ENCODE data around the gene CPLX3. TPM values are rescaled to one million over a fixed set of nuclear protein-coding genes. Genes with fewer than 3 reads are reported as not detected.

CPLX3 gene
- total RNA-seq, 4 donors from 2014 or later: not detected

DNA sequence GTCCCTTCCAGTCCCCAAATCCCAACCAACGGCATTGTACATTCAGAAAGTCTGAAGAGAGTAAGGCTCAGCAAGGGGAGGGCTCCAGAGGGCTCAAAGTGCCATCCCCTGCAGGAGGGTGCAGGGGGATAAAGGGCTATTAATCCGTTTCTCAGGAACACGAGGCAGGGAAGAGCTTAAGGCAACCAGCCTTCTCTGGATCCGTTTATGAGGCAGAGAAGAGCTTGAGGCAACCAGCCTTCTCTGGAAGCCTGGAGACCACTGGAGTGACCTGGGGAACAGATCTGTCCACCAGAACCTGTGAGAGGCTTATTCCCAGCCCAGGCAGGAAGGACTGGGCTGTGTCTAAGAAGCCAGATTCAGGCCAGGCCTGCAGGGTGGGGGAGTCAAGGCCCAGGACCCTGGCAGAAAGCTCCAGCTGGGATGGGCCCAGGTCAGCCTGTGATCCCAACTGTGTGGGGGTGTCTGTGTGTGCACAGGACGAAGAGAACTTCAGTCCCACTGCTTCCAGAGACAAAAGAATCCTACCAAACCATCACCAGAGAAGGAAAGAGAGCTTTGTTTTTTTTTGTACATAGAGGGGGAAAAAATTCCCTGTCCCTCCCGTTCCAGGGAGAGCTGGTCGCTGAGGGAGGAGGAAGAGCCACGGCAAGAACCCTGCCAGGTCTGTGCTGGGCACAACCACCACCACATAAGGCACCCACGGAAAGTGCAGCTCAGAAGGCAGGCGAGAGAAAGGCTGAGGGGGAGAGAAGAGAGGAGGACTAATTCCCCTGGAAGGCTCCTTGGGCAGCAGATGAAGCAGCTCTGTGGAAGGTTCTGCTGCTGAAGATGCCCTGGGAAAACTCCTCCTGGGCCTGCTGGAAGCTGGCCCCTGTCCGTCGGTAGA, 18.1 kb downstream of the CPLX3 start:
- WGBS, 2 donors (ENCODE audit: low coverage in 1 of 2): 60 to 88% methylated on average over 1 to 6 of the region's 12 CpGs
- Histone ChIP-seq H3K36me3 (peaks cover 0 to 72% of the 10 kb centered on the region in 2 donors), H3K27ac (peak overlapping the region in 3 of 4 donors; percentile 87 to 95 (median 89)), H3K4me3 (no peak overlapping the region), H3K27me3 (no peaks in the 10 kb centered on the region), H3K9me3 (no peaks in the 10 kb centered on the region), H3K4me1 (peaks cover 0 to 50% (median 21%) of the 10 kb centered on the region in 3 donors)
- no peak for ATAC-seq
- TF ChIP-seq POLR2AphosphoS5 (IDR thresholded peaks at IDR 0.05) (no peak), EP300 (IDR thresholded peaks at IDR 0.05) (no peak), POLR2A (IDR thresholded peaks at IDR 0.05) (no peak)
- TF ChIP-seq, protein P1, sequence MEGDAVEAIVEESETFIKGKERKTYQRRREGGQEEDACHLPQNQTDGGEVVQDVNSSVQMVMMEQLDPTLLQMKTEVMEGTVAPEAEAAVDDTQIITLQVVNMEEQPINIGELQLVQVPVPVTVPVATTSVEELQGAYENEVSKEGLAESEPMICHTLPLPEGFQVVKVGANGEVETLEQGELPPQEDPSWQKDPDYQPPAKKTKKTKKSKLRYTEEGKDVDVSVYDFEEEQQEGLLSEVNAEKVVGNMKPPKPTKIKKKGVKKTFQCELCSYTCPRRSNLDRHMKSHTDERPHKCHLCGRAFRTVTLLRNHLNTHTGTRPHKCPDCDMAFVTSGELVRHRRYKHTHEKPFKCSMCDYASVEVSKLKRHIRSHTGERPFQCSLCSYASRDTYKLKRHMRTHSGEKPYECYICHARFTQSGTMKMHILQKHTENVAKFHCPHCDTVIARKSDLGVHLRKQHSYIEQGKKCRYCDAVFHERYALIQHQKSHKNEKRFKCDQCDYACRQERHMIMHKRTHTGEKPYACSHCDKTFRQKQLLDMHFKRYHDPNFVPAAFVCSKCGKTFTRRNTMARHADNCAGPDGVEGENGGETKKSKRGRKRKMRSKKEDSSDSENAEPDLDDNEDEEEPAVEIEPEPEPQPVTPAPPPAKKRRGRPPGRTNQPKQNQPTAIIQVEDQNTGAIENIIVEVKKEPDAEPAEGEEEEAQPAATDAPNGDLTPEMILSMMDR (IDR thresholded peaks at IDR 0.05): no peak

DNA sequence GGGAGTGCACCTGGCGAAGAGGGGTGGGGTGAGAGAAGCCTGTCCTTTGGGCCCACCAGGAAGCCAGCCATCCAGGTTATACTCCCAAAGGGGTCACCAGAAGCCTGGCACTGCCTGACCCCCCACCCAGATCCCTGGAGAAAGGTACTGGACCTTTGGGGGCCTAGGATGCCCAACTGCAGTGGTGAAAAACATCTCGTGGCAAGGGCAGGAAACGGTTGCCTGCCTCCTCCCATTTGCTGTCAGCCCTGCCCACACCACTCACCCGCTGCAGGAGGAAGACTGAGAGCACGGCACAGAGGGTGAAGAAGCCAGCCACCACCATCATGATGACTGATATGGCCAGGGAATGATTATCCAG, 18.8 kb downstream of the CPLX3 start:
- Histone ChIP-seq H3K36me3 (peaks cover 0 to 72% of the 10 kb centered on the region in 2 donors), H3K9me3 (no peaks in the 10 kb centered on the region), H3K27me3 (no peaks in the 10 kb centered on the region), H3K4me1 (peaks cover 0 to 50% (median 21%) of the 10 kb centered on the region in 3 donors), H3K4me3 (no peak overlapping the region), H3K27ac (peak overlapping the region in 1 of 4 donors; percentile 87)
- ATAC-seq: no peak
- WGBS, 2 donors (ENCODE audit: low coverage in 1 of 2): 60 to 86% methylated on average over 1 to 2 of the region's 5 CpGs
- TF ChIP-seq, protein P1 (IDR thresholded peaks at IDR 0.05): no peak
- no peak for TF ChIP-seq POLR2A (IDR thresholded peaks at IDR 0.05)
- no peak for TF ChIP-seq POLR2AphosphoS5 (IDR thresholded peaks at IDR 0.05)
- TF ChIP-seq EP300 (IDR thresholded peaks at IDR 0.05): no peak

DNA sequence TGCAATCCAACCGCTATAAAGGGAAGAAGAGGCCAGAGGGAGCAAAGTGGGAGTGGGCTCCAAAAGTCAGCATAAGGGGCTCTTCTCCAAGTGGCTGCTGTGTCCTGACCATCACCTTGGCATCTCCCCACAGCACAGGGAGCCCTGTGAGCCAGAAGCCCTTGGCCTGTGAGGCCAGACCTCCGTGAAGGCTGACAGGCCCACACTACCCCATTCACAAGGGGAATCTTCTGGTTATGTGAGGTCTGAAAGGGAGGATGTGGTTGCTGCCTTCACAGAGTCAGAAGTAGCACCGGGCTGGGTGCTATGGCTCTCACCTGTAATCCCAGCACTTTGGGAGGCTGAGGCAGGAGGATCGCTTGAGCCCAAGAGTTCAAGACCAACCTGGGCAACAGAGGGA, 19.2 kb downstream of the CPLX3 start:
- WGBS, 2 donors (ENCODE audit: low coverage in 1 of 2): 90 to 100% methylated on average over 1 to 3 of the region's 4 CpGs
- H3K27ac ChIP-seq: no peak overlapping the region
- H3K4me1 ChIP-seq: peaks cover 0 to 49% (median 21%) of the 10 kb centered on the region in 3 donors
- no peaks in the 10 kb centered on the region for H3K27me3 ChIP-seq
- TF ChIP-seq EP300 (IDR thresholded peaks at IDR 0.05) (no peak), POLR2AphosphoS5 (IDR thresholded peaks at IDR 0.05) (no peak), POLR2A (IDR thresholded peaks at IDR 0.05) (no peak)
- TF ChIP-seq, protein P1 (IDR thresholded peaks at IDR 0.05): no peak
- H3K36me3 ChIP-seq: peaks cover 0 to 72% of the 10 kb centered on the region in 2 donors
- H3K4me3 ChIP-seq: no peak overlapping the region
- H3K9me3 ChIP-seq: no peaks in the 10 kb centered on the region
- ATAC-seq: no peak

DNA sequence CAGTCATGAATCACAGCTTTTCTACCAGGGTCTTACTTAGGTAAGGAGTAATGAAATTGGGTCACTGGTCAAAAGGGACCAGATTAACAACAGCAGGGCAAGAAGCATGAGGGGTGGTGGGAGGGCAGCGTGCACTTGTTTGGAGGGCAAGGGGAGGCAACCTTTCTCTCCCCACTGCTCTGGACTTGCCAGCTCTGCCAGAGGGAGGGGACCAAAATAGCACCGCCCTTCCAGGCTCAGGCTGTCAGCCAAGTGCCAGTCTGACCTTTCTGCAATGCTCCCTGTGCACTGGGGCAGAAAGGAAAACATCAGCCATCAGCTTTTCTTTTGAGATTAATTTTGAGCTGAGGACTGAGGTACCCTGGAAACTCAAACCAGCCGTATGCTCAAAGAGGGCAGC, 21.0 kb downstream of the CPLX3 start:
- 33 to 57% methylated on average over 1 of the region's 3 CpGs for WGBS, 2 donors (ENCODE audit: low coverage in 1 of 2)
- Histone ChIP-seq H3K9me3 (no peaks in the 10 kb centered on the region), H3K27me3 (no peaks in the 10 kb centered on the region), H3K36me3 (peaks cover 0 to 80% of the 10 kb centered on the region in 2 donors), H3K4me1 (peaks cover 0 to 30% (median 10%) of the 10 kb centered on the region in 3 donors), H3K4me3 (no peak overlapping the region), H3K27ac (no peak overlapping the region)
- no peak for ATAC-seq
- TF ChIP-seq POLR2A (IDR thresholded peaks at IDR 0.05) (no peak), EP300 (IDR thresholded peaks at IDR 0.05) (no peak), POLR2AphosphoS5 (IDR thresholded peaks at IDR 0.05) (no peak)
- TF ChIP-seq, protein P1 (IDR thresholded peaks at IDR 0.05): no peak

DNA sequence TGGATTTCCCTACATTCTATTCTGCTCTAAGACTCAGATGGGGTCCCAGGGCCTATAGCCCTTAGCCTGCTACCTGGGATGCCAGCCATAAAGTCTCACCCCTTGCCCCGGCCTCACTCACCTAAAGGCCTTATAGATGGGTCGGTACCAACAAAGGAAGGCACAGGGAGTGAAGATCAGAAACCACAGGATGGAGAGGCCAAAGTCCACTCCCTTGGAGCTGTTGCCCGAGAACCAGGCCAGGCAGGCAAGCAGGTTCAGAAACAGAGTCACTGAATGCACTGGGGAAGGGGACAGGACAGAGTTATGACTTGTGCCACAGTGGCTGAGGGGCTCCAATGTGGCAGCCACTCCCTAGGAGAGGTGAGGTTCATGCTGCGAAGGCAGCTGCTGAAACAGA, 24.0 kb downstream of the CPLX3 start:
- Histone ChIP-seq H3K27me3 (no peaks in the 10 kb centered on the region), H3K4me1 (peaks cover 0 to 15% (median 0%) of the 10 kb centered on the region in 3 donors), H3K9me3 (no peaks in the 10 kb centered on the region), H3K36me3 (peaks cover 0 to 92% of the 10 kb centered on the region in 2 donors), H3K27ac (no peak overlapping the region), H3K4me3 (no peak overlapping the region)
- TF ChIP-seq EP300 (IDR thresholded peaks at IDR 0.05) (no peak), POLR2AphosphoS5 (IDR thresholded peaks at IDR 0.05) (no peak), POLR2A (IDR thresholded peaks at IDR 0.05) (no peak)
- TF ChIP-seq, protein P1 (IDR thresholded peaks at IDR 0.05): no peak
- no peak for ATAC-seq
- 100% methylated on average over 1 of the region's 4 CpGs for WGBS, 2 donors (ENCODE audit: low coverage in 1 of 2)

All from gastroesophageal sphincter (tissue), 4 donors.